Astrocyte (in vitro differentiated cells and primary cell): Measurements from ENCODE around the gene RAB35. TPM values are rescaled to one million over a fixed set of nuclear protein-coding genes. Genes with fewer than 3 reads are reported as not detected.

Experiments used
- DNase-seq: peaks from one replicate; pipeline ENCODE4 v3.0.0-alpha.2; 2010; ENCODE audit warnings: low read depth
- FAIRE-seq: peaks from 2 replicates; lab custom pipeline; 2011; peaks lifted over from hg19 to GRCh38; lab: Jason Lieb, UNC
- H2AFZ ChIP-seq: 2 replicates; pipeline ENCODE4 v1.6.0; 2012; ENCODE audit warnings: low read depth, low read length, inconsistent platforms
- H3K27ac ChIP-seq: 2 replicates; pipeline ENCODE4 v1.5.1; 2011; ENCODE audit warnings: low read depth, low read length, inconsistent platforms
- H3K27me3 ChIP-seq: 2 replicates; pipeline ENCODE4 v1.6.0; 2011; ENCODE audit warnings: low read length, inconsistent platforms; ENCODE audit not compliant: insufficient read depth
- H3K36me3 ChIP-seq: 2 replicates; pipeline ENCODE4 v1.5.1; 2011; ENCODE audit warnings: low read length, inconsistent platforms; ENCODE audit not compliant: insufficient read depth
- H3K4me1 ChIP-seq: 2 replicates; pipeline ENCODE4 v1.5.1; 2011; ENCODE audit warnings: low read length, inconsistent platforms; ENCODE audit not compliant: insufficient read depth
- H3K4me2 ChIP-seq: 2 replicates; pipeline ENCODE4 v1.6.0; 2012; ENCODE audit warnings: low read length, inconsistent platforms
- H3K4me3 ChIP-seq: 2 replicates; pipeline ENCODE4 v1.5.1; 2011; ENCODE audit warnings: low read depth, mild to moderate bottlenecking, low read length, inconsistent platforms; ENCODE audit not compliant: insufficient read depth
- H3K79me2 ChIP-seq: 2 replicates; pipeline ENCODE4 v1.6.0; 2012; ENCODE audit warnings: mild to moderate bottlenecking, low read length, inconsistent platforms; ENCODE audit not compliant: insufficient read depth
- H3K9ac ChIP-seq: 2 replicates; pipeline ENCODE4 v1.6.0; 2012; ENCODE audit warnings: mild to moderate bottlenecking, low read length, inconsistent platforms
- H3K9me3 ChIP-seq: 2 replicates; pipeline ENCODE4 v1.5.1; 2012; ENCODE audit warnings: low read depth, mild to moderate bottlenecking, low read length, inconsistent platforms; ENCODE audit not compliant: insufficient read depth
- H4K20me1 ChIP-seq: 2 replicates; pipeline ENCODE4 v1.6.0; 2012; ENCODE audit warnings: low read length, inconsistent platforms; ENCODE audit not compliant: insufficient read depth
- H3K27ac Mint-ChIP-seq: one replicate; pipeline ENCODE4 v1.8.0; 2021; ENCODE audit warnings: mild to moderate bottlenecking, mixed read lengths; ENCODE audit not compliant: unreplicated experiment
- H3K27me3 Mint-ChIP-seq: one replicate; pipeline ENCODE4 v1.8.0; 2021; ENCODE audit warnings: low read depth, mixed read lengths; ENCODE audit not compliant: unreplicated experiment
- H3K36me3 Mint-ChIP-seq: one replicate; pipeline ENCODE4 v1.8.0; 2021; ENCODE audit warnings: low read depth, mixed read lengths; ENCODE audit not compliant: unreplicated experiment
- H3K4me1 Mint-ChIP-seq: one replicate; pipeline ENCODE4 v1.8.0; 2021; ENCODE audit warnings: low read depth, mixed read lengths; ENCODE audit not compliant: unreplicated experiment
- H3K4me3 Mint-ChIP-seq: one replicate; pipeline ENCODE4 v1.8.0; 2021; ENCODE audit warnings: mild to moderate bottlenecking, moderate library complexity, mixed read lengths; ENCODE audit not compliant: unreplicated experiment
- H3K9me3 Mint-ChIP-seq: one replicate; pipeline ENCODE4 v1.8.0; 2021; ENCODE audit warnings: mild to moderate bottlenecking, mixed read lengths; ENCODE audit not compliant: unreplicated experiment
- CTCF ChIP-seq: IDR thresholded peaks from 2 replicates; pipeline ENCODE4 v1.5.1; 2011; ENCODE audit warnings: low read depth, mild to moderate bottlenecking, inconsistent platforms, low read length, moderate library complexity; ENCODE audit not compliant: insufficient read depth
- EZH2 ChIP-seq: IDR thresholded peaks from 2 replicates; pipeline ENCODE4 v1.6.1; 2012; ENCODE audit warnings: mild to moderate bottlenecking, low read length, inconsistent platforms; ENCODE audit not compliant: insufficient read depth
- total RNA-seq: library from RNA; stranded (reverse); gene quantifications from 2 replicates; pipeline ENCODE4 v1.2.1, GENCODE V29; 2021

Gene RAB35
- total RNA-seq, 1 donor from 2014 or later: 63.3 TPM

- H3K9me3 ChIP-seq: no peaks in the 10 kb centered on the region
- H3K4me3 ChIP-seq: no peak overlapping the region
- peaks cover 61% of the 10 kb centered on the region for H3K36me3 ChIP-seq
- no peak for FAIRE-seq
- H3K9ac ChIP-seq: no peak overlapping the region
- Mint-ChIP-seq H3K36me3 (peaks cover 37% of the 10 kb centered on the region), H3K4me1 (no peaks in the 10 kb centered on the region), H3K27me3 (no peaks in the 10 kb centered on the region), H3K27ac (no peak overlapping the region), H3K4me3 (no peak overlapping the region), H3K9me3 (no peaks in the 10 kb centered on the region)
- no peaks in the 10 kb centered on the region for H3K27me3 ChIP-seq
- H3K4me1 ChIP-seq: no peaks in the 10 kb centered on the region
- no peak overlapping the region for H3K27ac ChIP-seq
- H3K79me2 ChIP-seq: no peaks in the 10 kb centered on the region
- H3K4me2 ChIP-seq: no peak overlapping the region
- no peak overlapping the region for H2AFZ ChIP-seq
- TF ChIP-seq EZH2 (no peak), CTCF (no peak)
- H4K20me1 ChIP-seq: peaks cover 53% of the 10 kb centered on the region
- DNase-seq: no peak
Measured at GRCh38 chr12:120161852-120162251, 45.3 kb upstream of the RAB35 start.

DNA sequence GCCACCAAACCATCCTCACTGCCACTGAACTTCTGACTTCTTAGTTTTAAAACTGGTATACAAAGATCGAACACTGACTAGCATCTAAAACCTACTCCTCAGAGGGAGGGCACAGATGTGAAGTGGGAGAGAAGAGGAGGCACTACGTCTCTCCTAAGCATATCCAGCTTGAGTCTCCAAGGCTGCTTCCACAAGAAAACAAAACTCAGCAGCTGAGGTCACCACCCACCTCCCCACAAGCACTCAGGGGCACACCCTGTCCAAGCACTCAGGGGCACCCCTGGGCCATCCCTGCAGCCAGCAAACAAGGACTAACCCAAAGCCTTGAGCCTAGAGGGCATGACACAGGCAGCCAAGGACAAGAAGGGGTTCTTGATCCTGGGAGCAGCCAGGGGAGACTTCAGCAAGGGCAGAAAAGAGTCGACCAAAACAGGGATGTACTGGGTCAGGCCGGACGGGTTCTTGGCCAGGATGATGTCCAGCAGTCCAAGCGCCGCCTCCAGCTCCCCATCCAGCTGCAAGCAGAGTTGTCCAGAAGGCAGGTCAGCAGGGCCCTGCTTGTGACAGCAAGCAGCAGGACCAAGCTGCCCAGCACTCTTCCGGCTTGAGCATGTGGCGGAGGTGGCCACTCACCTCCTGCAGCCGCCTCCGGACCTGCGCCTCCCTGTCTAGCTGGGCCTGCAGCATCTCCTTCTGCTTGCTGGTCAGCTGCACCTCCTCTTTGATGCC, 43.1 kb upstream of the RAB35 start:
- Histone ChIP-seq H2AFZ (no peak overlapping the region), H4K20me1 (peaks cover 61% of the 10 kb centered on the region), H3K4me2 (no peak overlapping the region), H3K9me3 (no peaks in the 10 kb centered on the region), H3K27me3 (no peaks in the 10 kb centered on the region), H3K27ac (no peak overlapping the region), H3K79me2 (no peaks in the 10 kb centered on the region), H3K9ac (no peak overlapping the region), H3K4me1 (no peaks in the 10 kb centered on the region), H3K4me3 (no peak overlapping the region), H3K36me3 (peaks cover 76% of the 10 kb centered on the region)
- DNase-seq (no peak), FAIRE-seq (no peak)
- TF ChIP-seq CTCF: no peak
- TF ChIP-seq EZH2: no peak
- no peaks in the 10 kb centered on the region for H3K9me3 Mint-ChIP-seq
- H3K36me3 Mint-ChIP-seq: peaks cover 46% of the 10 kb centered on the region
- H3K4me3 Mint-ChIP-seq: no peak overlapping the region
- H3K27me3 Mint-ChIP-seq: no peaks in the 10 kb centered on the region
- no peaks in the 10 kb centered on the region for H3K4me1 Mint-ChIP-seq
- no peak overlapping the region for H3K27ac Mint-ChIP-seq

DNA sequence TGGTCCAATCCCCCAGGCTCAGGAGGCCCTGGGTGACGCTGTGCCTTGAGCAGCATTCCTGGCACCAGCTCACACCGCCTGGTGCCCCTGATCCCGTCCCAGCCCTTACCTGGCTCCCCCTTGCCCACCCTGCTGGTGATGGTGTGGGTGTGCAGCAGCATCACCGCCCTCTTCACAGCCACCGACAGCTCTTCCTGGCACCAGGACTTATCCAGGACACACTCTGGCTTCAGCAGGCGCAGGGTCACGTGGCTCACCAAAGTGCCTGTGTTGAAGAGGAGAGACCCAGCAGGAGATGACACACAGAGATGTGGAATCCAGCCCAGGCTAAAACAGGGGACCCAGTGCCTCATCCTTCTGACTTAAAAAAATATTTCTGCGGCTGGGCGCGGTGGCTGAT, 41.8 kb upstream of the RAB35 start:
- no peak for FAIRE-seq
- H3K4me1 ChIP-seq: no peaks in the 10 kb centered on the region

More for the DNA sequence above, 41.8 kb upstream of the RAB35 start:
- TF ChIP-seq EZH2 (no peak), CTCF (no peak)
- Mint-ChIP-seq H3K4me3 (no peak overlapping the region), H3K36me3 (peaks cover 49% of the 10 kb centered on the region), H3K27ac (peak overlapping the region; percentile 18), H3K4me1 (no peaks in the 10 kb centered on the region), H3K27me3 (no peaks in the 10 kb centered on the region), H3K9me3 (no peaks in the 10 kb centered on the region)
- Histone ChIP-seq H3K36me3 (peaks cover 77% of the 10 kb centered on the region), H3K27ac (no peak overlapping the region), H3K9me3 (no peaks in the 10 kb centered on the region), H2AFZ (no peak overlapping the region), H3K4me2 (no peak overlapping the region), H4K20me1 (peaks cover 61% of the 10 kb centered on the region), H3K27me3 (no peaks in the 10 kb centered on the region), H3K79me2 (no peaks in the 10 kb centered on the region), H3K4me3 (no peak overlapping the region), H3K9ac (no peak overlapping the region)
- no peak for DNase-seq
